ENCODE measurements around the gene RAB11FIP3. TPM values are rescaled to one million over a fixed set of nuclear protein-coding genes. Genes with fewer than 3 reads are reported as not detected.

The RAB11FIP3 gene
- total RNA-seq, 2 experiments from 2014 or later, result 29.0 to 51.2 TPM

- CTCF ChIA-PET (ENCODE audit: unreplicated experiment), result no interaction called here
- Histone ChIP-seq H3K4me2 (ENCODE audit: low read length) (no peak overlapping the region), H3K9me2 (ENCODE audit: insufficient read depth, low read length) (no peaks in the 10 kb centered on the region), H3K9me3 (ENCODE audit: low read length) (no peaks in the 10 kb centered on the region), H3K4me3 (ENCODE audit: low read depth, low read length, poor library complexity, severe bottlenecking) (no peak overlapping the region), H4K20me1 (ENCODE audit: insufficient read depth, low read length) (no peaks in the 10 kb centered on the region), H3K79me2 (ENCODE audit: insufficient read depth, low read depth, low read length) (no peaks in the 10 kb centered on the region), H3K27ac (ENCODE audit: low read depth, low read length, poor library complexity, severe bottlenecking) (no peak overlapping the region), H3K36me3 (ENCODE audit: insufficient read depth, low read length) (no peaks in the 10 kb centered on the region), H2AFZ (ENCODE audit: low read length) (no peak overlapping the region), H3K4me1 (ENCODE audit: insufficient read depth, low read length, poor library complexity, severe bottlenecking) (peaks cover 15% of the 10 kb centered on the region)
- POLR2A ChIA-PET, result interaction anchor here (0.5 kb wide), 1 partner anchor 33 kb away, joined by 5 read pairs; no protein-coding TSS in a partner anchor
- BruUV-seq (replicated peaks), result no TSS peak
- TF ChIP-seq EZH2phosphoT487 (IDR thresholded peaks at IDR 0.05; ENCODE audit: borderline replicate concordance, low read depth, low read length) (no peak), CTCF (conservative IDR thresholded peaks at IDR 0.05; ENCODE audit: low read length) (no peak)
- intact Hi-C loops (cut with micrococcal nuclease; ENCODE audit: unreplicated experiment), result no loop called here
- DNase-seq (ENCODE audit: low spot score), result no peak
Measured at GRCh38 chr16:561957-562938, 136.8 kb downstream of the RAB11FIP3 start.

- POLR2A ChIA-PET, result no interaction called here
- BruUV-seq (replicated peaks), result no TSS peak
Measured at GRCh38 chr16:563072-563644, 137.7 kb downstream of the RAB11FIP3 start.

More at GRCh38 chr16:563072-563644, 137.7 kb downstream of the RAB11FIP3 start:
- CTCF ChIA-PET (ENCODE audit: unreplicated experiment), result no interaction called here
- DNase-seq (ENCODE audit: low spot score), result no peak
- Histone ChIP-seq H3K36me3 (ENCODE audit: insufficient read depth, low read length) (no peaks in the 10 kb centered on the region), H3K27ac (ENCODE audit: low read depth, low read length, poor library complexity, severe bottlenecking) (no peak overlapping the region), H2AFZ (ENCODE audit: low read length) (no peak overlapping the region), H3K4me3 (ENCODE audit: low read depth, low read length, poor library complexity, severe bottlenecking) (no peak overlapping the region), H3K79me2 (ENCODE audit: insufficient read depth, low read depth, low read length) (no peaks in the 10 kb centered on the region), H4K20me1 (ENCODE audit: insufficient read depth, low read length) (no peaks in the 10 kb centered on the region), H3K4me1 (ENCODE audit: insufficient read depth, low read length, poor library complexity, severe bottlenecking) (peaks cover 20% of the 10 kb centered on the region), H3K4me2 (ENCODE audit: low read length) (no peak overlapping the region), H3K9me2 (ENCODE audit: insufficient read depth, low read length) (no peaks in the 10 kb centered on the region), H3K9me3 (ENCODE audit: low read length) (no peaks in the 10 kb centered on the region)
- intact Hi-C loops (cut with micrococcal nuclease; ENCODE audit: unreplicated experiment), result no loop called here
- no peak for TF ChIP-seq CTCF (conservative IDR thresholded peaks at IDR 0.05; ENCODE audit: low read length)
- TF ChIP-seq EZH2phosphoT487 (IDR thresholded peaks at IDR 0.05; ENCODE audit: borderline replicate concordance, low read depth, low read length), result no peak

Data from OCI-LY7 (cell line).